Testis (tissue), 3 donors: ENCODE measurements around the gene SCN3A. TPM values are rescaled to one million over a fixed set of nuclear protein-coding genes. Genes with fewer than 3 reads are reported as not detected.

Experiments used
- DNase-seq: peaks from one replicate; pipeline ENCODE4 v3.0.0-alpha.2; 2019
- H3K27ac ChIP-seq, 2 donors: fragments of 200-600 bp; sonication (generic); one replicate each; pipeline ENCODE4 v1.5.1; 2019
- H3K27me3 ChIP-seq: fragments of 200-600 bp; sonication (generic); one replicate; pipeline ENCODE4 v1.5.1; 2019
- H3K36me3 ChIP-seq: fragments of 200-600 bp; sonication (generic); one replicate; pipeline ENCODE4 v1.5.1; 2017; ENCODE audit warnings: low read depth; ENCODE audit errors: missing control alignments
- H3K4me1 ChIP-seq: fragments of 200-600 bp; sonication (generic); one replicate; pipeline ENCODE4 v1.5.1; 2019
- H3K4me3 ChIP-seq, 2 donors: fragments of 200-600 bp; sonication (generic); one replicate each; pipeline ENCODE4 v1.5.1; 2017 to 2019
- H3K9me3 ChIP-seq: fragments of 200-600 bp; sonication (generic); one replicate; pipeline ENCODE4 v1.5.1; 2017
- POLR2A ChIP-seq: fragments of 450-650 bp; IDR thresholded peaks from one replicate; pipeline ENCODE4 v1.6.1; 2017; ENCODE audit warnings: antibody characterized with exemption, mild to moderate bottlenecking, moderate library complexity
- WGBS, 2 donors: methylation state at CpG; one replicate each; pipeline ENCODE4 v1.1.5; 2018; 5-methylcytosine and 5-hydroxymethylcytosine counted together
- intact Hi-C: fragments of 100-400 bp; cut with DNase I; formaldehyde crosslinking; loops from one replicate; pipeline ENCODE4 v1.15.1; 2023; ENCODE audit warnings: low total_unique reads
- polyA plus RNA-seq: library from polyadenylated mRNA; stranded (reverse); fragments of 350-450 nt; fragmentation: Illumina TruSeq; extraction: RNeasy Lipid Tissue Mini Kit (QIAGEN cat#74804); gene quantifications from one replicate; pipeline ENCODE4 v1.2.3, GENCODE V29; 2014; ENCODE audit warnings: low read depth, low replicate concordance; ENCODE audit not compliant: insufficient read depth
- total RNA-seq, 2 donors: library from RNA; depleted of rRNA; stranded (reverse); fragments of >200 nt; gene quantifications; one replicate each; pipeline ENCODE4 v1.2.3, GENCODE V29; 2016
- TF ChIP-seq, protein P1 (sequence below), 3 experiments: fragments of 450-650 bp in 2 of 3; fragments of 200-600 bp in 1 of 3; sonication (generic) in 1 of 3; IDR thresholded peaks; one replicate each; pipeline ENCODE4 v1.5.1; 2016 to 2019; ENCODE audit warnings: antibody characterized with exemption in 3 of 3, mild to moderate bottlenecking in 2 of 3, moderate library complexity in 1 of 3

The SCN3A gene
- total and polyA plus RNA-seq, 3 donors from 2014 or later = 3.7 to 6.9 (median 6.3) TPM

DNA sequence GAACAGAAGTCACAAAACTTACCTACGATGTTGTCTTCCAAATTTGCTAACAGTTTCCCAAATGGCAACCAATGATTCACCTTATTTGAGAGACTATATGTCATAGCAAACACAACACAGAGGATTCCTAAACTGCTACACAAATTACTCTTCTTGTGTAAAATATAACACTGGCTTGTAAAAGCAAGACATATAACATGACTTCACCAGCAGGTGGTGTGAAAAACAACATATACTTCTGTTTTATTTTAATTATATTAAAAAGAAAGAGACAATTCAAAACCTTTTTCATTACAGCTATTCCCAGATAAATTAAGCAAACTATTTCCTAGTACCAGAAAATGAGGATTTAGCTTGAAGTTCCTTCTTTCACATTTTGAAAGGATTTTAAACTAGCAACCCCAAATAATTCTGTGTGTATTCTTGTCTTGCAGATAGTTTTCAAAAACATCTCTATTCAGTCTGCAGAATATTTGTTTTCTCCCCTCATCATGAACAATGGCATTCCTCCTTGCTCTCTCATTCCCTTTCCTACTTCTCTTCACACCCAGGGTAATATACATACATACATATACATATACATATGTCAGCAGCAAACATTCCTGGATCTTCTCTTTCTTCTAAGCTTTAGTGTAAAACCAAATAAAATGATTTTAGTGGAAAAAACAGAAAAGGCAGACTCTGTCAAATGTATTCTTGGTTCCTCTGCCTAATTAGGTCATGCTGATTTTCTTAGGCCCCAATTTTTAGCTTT lies 62.1 kb downstream of the SCN3A start:
- no peak overlapping the region for H3K4me3 ChIP-seq
- H3K27ac ChIP-seq = no peak overlapping the region
- H3K36me3 ChIP-seq = no peaks in the 10 kb centered on the region
- intact Hi-C loops = no loop called here
- no peaks in the 10 kb centered on the region for H3K4me1 ChIP-seq
- no peak for TF ChIP-seq POLR2A
- TF ChIP-seq, protein P1, sequence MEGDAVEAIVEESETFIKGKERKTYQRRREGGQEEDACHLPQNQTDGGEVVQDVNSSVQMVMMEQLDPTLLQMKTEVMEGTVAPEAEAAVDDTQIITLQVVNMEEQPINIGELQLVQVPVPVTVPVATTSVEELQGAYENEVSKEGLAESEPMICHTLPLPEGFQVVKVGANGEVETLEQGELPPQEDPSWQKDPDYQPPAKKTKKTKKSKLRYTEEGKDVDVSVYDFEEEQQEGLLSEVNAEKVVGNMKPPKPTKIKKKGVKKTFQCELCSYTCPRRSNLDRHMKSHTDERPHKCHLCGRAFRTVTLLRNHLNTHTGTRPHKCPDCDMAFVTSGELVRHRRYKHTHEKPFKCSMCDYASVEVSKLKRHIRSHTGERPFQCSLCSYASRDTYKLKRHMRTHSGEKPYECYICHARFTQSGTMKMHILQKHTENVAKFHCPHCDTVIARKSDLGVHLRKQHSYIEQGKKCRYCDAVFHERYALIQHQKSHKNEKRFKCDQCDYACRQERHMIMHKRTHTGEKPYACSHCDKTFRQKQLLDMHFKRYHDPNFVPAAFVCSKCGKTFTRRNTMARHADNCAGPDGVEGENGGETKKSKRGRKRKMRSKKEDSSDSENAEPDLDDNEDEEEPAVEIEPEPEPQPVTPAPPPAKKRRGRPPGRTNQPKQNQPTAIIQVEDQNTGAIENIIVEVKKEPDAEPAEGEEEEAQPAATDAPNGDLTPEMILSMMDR (IDR thresholded peaks at IDR 0.05) = peak in 2 of 3 experiments; percentile 19 to 20
- WGBS, 2 donors = 78 to 91% methylated on average over 1 of the region's 1 CpG
- no peak for DNase-seq
- no peaks in the 10 kb centered on the region for H3K27me3 ChIP-seq
- no peaks in the 10 kb centered on the region for H3K9me3 ChIP-seq

DNA sequence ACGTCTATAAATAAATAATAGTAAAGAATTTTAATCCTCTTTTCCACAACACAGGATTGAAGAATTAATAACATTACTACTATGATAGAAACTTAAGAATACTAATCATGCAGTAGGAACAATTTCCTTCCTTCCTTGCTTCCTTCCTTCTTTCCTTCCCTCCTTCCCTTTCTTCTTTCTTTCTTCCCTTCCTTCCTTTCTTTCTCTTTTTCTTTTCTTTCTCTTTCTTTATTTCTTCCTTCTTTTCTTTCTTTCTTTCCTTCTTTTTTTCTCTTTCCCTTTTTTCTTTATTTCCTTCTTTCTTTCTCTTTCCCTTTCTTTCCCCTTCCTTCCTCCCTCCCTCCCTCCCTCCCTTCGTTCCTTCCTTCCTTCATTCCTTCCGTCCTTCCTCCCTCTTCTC lies 77.6 kb downstream of the SCN3A start:
- TF ChIP-seq POLR2A = no peak
- TF ChIP-seq, protein P1 (IDR thresholded peaks at IDR 0.05) = no peak
- no peaks in the 10 kb centered on the region for H3K36me3 ChIP-seq
- intact Hi-C loops = no loop called here
- no peaks in the 10 kb centered on the region for H3K9me3 ChIP-seq
- no peak overlapping the region for H3K4me3 ChIP-seq
- WGBS, 2 donors = 88 to 90% methylated on average over 3 of the region's 3 CpGs
- no peak overlapping the region for H3K27ac ChIP-seq
- no peak for DNase-seq
- H3K4me1 ChIP-seq = no peaks in the 10 kb centered on the region
- no peaks in the 10 kb centered on the region for H3K27me3 ChIP-seq

DNA sequence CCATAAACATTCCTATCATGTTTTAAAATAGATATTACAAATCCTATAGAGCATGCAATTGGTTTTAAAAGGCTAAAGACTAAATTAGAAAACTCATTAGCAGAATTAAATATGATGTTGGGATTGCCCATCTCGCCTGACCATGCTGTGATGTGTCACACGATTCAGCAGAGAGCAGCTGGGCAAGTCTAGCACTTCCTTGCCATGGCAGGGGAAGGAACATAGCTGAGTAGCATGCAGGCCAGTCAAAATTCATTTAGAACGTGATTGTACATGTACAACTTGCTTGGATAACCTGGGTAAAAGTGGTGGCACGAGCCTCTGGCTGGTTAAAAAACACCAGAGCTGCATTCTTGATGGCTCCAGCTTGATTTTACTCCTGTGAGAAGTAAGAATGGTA lies 81.3 kb downstream of the SCN3A start:
- no peaks in the 10 kb centered on the region for H3K27me3 ChIP-seq
- intact Hi-C loops = no loop called here
- H3K9me3 ChIP-seq = no peaks in the 10 kb centered on the region
- H3K27ac ChIP-seq = no peak overlapping the region
- no peak for DNase-seq
- TF ChIP-seq, protein P1 (IDR thresholded peaks at IDR 0.05) = no peak
- no peak for TF ChIP-seq POLR2A
- H3K36me3 ChIP-seq = no peaks in the 10 kb centered on the region
- no peak overlapping the region for H3K4me3 ChIP-seq
- 70 to 76% methylated on average over 4 of the region's 4 CpGs for WGBS, 2 donors
- H3K4me1 ChIP-seq = no peaks in the 10 kb centered on the region

DNA sequence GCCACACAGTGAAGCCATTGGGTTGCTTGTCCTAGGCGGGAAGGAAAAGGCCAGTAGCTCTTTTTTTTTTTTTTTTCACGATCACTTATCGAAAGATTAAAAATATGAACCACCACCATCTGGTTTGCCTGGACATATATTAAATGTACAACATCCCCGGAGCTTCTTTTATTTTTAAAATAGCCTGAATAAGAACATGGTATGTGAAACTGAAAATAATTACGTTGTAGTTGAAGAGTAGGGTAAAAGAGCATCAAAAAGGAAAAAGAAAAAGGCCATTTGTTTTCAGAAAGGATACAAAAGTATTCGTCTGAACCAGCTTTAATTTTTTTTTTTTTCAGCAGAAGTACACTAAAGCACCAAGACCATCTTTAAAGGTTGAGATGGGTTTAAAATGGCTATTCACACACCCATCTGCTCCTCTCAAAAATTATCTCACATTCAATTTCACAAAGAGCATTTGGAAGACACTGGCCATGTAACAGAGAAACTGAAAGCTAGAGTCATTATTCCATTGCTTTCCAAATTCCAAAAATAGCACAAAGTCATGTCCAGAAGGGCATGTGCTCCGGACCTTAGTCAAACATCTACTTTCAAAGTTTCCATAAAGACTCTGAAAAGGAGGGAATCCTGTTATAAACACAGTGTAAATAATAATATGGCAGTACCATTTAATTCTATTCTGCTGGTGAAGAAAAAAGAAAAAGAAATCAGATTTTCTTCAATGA lies 82.9 kb downstream of the SCN3A start:
- WGBS, 2 donors = 74 to 76% methylated on average over 7 of the region's 7 CpGs
- Histone ChIP-seq H3K36me3 (no peaks in the 10 kb centered on the region), H3K9me3 (no peaks in the 10 kb centered on the region), H3K4me1 (no peaks in the 10 kb centered on the region), H3K27me3 (no peaks in the 10 kb centered on the region), H3K4me3 (no peak overlapping the region), H3K27ac (no peak overlapping the region)
- intact Hi-C loops = no loop called here
- TF ChIP-seq POLR2A = no peak
- TF ChIP-seq, protein P1 (IDR thresholded peaks at IDR 0.05) = no peak
- no peak for DNase-seq
